ENCODE results near the gene ASB18. TPM values are rescaled to one million over a fixed set of nuclear protein-coding genes. Genes with fewer than 3 reads are reported as not detected.

The ASB18 gene
- total RNA-seq, 1 experiment from 2014 or later = not detected

DNA sequence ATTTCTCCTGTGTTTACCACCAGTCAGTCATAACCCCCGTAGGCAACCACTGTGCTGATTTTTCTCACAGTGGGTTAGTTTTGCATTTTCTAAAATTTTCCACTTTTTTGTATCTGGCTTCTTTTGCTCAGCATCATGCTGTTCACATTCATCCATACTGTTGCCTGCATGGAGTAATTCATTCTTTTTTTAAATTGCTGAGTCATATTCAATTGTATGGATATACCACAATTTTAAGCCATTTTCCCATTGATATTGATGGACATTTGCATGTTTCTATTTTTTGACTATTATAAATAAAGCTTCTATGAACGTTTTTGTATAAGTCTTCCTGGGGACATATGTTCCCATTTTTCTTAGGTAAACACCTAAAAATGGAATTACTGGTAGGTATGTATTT is 40.5 kb downstream of the ASB18 start:
- no peaks in the 10 kb centered on the region; the same call in 1 of the 2 replicates for H3K9me3 ChIP-seq
- H3K27me3 ChIP-seq (replicated peaks; ENCODE audit: control insufficient read depth, insufficient read depth, low read length) = no peaks in the 10 kb centered on the region
- POLR2A ChIA-PET = no interaction called here
- H3K4me3 ChIP-seq (ENCODE audit: low read depth, low read length) = no peak overlapping the region
- Mint-ChIP-seq H3K27me3 (ENCODE audit: insufficient read depth, unreplicated experiment) (no peaks in the 10 kb centered on the region), H3K4me3 (ENCODE audit: unreplicated experiment) (no peak overlapping the region), H3K36me3 (ENCODE audit: insufficient read depth, unreplicated experiment) (no peaks in the 10 kb centered on the region), H3K27ac (ENCODE audit: unreplicated experiment) (no peak overlapping the region), H3K9me3 (ENCODE audit: unreplicated experiment) (peaks cover 6% of the 10 kb centered on the region), H3K4me1 (ENCODE audit: low read depth, unreplicated experiment) (no peaks in the 10 kb centered on the region)
- intact Hi-C loops (cut with micrococcal nuclease; ENCODE audit: unreplicated experiment) = no loop called here
- H3K4me1 ChIP-seq = no peaks in the 10 kb centered on the region
- TF ChIP-seq, protein P1, sequence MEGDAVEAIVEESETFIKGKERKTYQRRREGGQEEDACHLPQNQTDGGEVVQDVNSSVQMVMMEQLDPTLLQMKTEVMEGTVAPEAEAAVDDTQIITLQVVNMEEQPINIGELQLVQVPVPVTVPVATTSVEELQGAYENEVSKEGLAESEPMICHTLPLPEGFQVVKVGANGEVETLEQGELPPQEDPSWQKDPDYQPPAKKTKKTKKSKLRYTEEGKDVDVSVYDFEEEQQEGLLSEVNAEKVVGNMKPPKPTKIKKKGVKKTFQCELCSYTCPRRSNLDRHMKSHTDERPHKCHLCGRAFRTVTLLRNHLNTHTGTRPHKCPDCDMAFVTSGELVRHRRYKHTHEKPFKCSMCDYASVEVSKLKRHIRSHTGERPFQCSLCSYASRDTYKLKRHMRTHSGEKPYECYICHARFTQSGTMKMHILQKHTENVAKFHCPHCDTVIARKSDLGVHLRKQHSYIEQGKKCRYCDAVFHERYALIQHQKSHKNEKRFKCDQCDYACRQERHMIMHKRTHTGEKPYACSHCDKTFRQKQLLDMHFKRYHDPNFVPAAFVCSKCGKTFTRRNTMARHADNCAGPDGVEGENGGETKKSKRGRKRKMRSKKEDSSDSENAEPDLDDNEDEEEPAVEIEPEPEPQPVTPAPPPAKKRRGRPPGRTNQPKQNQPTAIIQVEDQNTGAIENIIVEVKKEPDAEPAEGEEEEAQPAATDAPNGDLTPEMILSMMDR (IDR thresholded peaks at IDR 0.05; ENCODE audit: insufficient read depth in 1 of 2, low read depth in 1 of 2, low read length in 1 of 2, severe bottlenecking in 1 of 2, unreplicated experiment in 1 of 2) = no peak
- H3K36me3 ChIP-seq (ENCODE audit: control insufficient read depth, insufficient read depth, low read length) = no peaks in the 10 kb centered on the region
- CTCF ChIA-PET = no interaction called here
- no peak for DNase-seq
- no TSS peak for BruUV-seq (replicated peaks)

- no TSS peak for BruUV-seq (replicated peaks)
- no peak overlapping the region for H3K4me3 Mint-ChIP-seq (ENCODE audit: unreplicated experiment)
- DNase-seq = no peak
- POLR2A ChIA-PET = no interaction called here
- Histone ChIP-seq H3K9me3 (no peaks in the 10 kb centered on the region), H3K36me3 (ENCODE audit: control insufficient read depth, insufficient read depth, low read length) (no peaks in the 10 kb centered on the region), H3K27me3 (replicated peaks; ENCODE audit: control insufficient read depth, insufficient read depth, low read length) (no peaks in the 10 kb centered on the region), H3K4me1 (no peaks in the 10 kb centered on the region), H3K4me3 (ENCODE audit: low read depth, low read length) (no peak overlapping the region)
- intact Hi-C loops (cut with micrococcal nuclease; ENCODE audit: unreplicated experiment) = no loop called here
- no peak overlapping the region for H3K27ac Mint-ChIP-seq (ENCODE audit: unreplicated experiment)
- H3K36me3 Mint-ChIP-seq (ENCODE audit: insufficient read depth, unreplicated experiment) = no peaks in the 10 kb centered on the region
- no peaks in the 10 kb centered on the region for H3K27me3 Mint-ChIP-seq (ENCODE audit: insufficient read depth, unreplicated experiment)
- no peaks in the 10 kb centered on the region for H3K4me1 Mint-ChIP-seq (ENCODE audit: low read depth, unreplicated experiment)
- CTCF ChIA-PET = no interaction called here
- TF ChIP-seq, protein P1 (IDR thresholded peaks at IDR 0.05; ENCODE audit: insufficient read depth in 1 of 2, low read depth in 1 of 2, low read length in 1 of 2, severe bottlenecking in 1 of 2, unreplicated experiment in 1 of 2) = no peak
- H3K9me3 Mint-ChIP-seq (ENCODE audit: unreplicated experiment) = no peaks in the 10 kb centered on the region
Measured at GRCh38 chr2:236221798-236222197, 42.4 kb downstream of the ASB18 start.

GRCh38 chr2:236219411-236219810 is 44.8 kb downstream of the ASB18 start:
- H3K9me3 ChIP-seq = no peaks in the 10 kb centered on the region
- H3K4me1 ChIP-seq = no peaks in the 10 kb centered on the region
- BruUV-seq (replicated peaks) = no TSS peak
- Mint-ChIP-seq H3K36me3 (ENCODE audit: insufficient read depth, unreplicated experiment) (no peaks in the 10 kb centered on the region), H3K4me3 (ENCODE audit: unreplicated experiment) (no peak overlapping the region), H3K4me1 (ENCODE audit: low read depth, unreplicated experiment) (no peaks in the 10 kb centered on the region), H3K27ac (ENCODE audit: unreplicated experiment) (no peak overlapping the region), H3K9me3 (ENCODE audit: unreplicated experiment) (no peaks in the 10 kb centered on the region), H3K27me3 (ENCODE audit: insufficient read depth, unreplicated experiment) (no peaks in the 10 kb centered on the region)
- no peaks in the 10 kb centered on the region for H3K27me3 ChIP-seq (replicated peaks; ENCODE audit: control insufficient read depth, insufficient read depth, low read length)
- ChIA-PET CTCF (no interaction called here), POLR2A (no interaction called here)
- DNase-seq = no peak
- intact Hi-C loops (cut with micrococcal nuclease; ENCODE audit: unreplicated experiment) = no loop called here
- H3K4me3 ChIP-seq (ENCODE audit: low read depth, low read length) = no peak overlapping the region
- no peaks in the 10 kb centered on the region for H3K36me3 ChIP-seq (ENCODE audit: control insufficient read depth, insufficient read depth, low read length)
- TF ChIP-seq, protein P1 (IDR thresholded peaks at IDR 0.05; ENCODE audit: insufficient read depth in 1 of 2, low read depth in 1 of 2, low read length in 1 of 2, severe bottlenecking in 1 of 2, unreplicated experiment in 1 of 2) = no peak
